Measurements from ENCODE around the gene HOXD9.

The HOXD9 gene

DNA sequence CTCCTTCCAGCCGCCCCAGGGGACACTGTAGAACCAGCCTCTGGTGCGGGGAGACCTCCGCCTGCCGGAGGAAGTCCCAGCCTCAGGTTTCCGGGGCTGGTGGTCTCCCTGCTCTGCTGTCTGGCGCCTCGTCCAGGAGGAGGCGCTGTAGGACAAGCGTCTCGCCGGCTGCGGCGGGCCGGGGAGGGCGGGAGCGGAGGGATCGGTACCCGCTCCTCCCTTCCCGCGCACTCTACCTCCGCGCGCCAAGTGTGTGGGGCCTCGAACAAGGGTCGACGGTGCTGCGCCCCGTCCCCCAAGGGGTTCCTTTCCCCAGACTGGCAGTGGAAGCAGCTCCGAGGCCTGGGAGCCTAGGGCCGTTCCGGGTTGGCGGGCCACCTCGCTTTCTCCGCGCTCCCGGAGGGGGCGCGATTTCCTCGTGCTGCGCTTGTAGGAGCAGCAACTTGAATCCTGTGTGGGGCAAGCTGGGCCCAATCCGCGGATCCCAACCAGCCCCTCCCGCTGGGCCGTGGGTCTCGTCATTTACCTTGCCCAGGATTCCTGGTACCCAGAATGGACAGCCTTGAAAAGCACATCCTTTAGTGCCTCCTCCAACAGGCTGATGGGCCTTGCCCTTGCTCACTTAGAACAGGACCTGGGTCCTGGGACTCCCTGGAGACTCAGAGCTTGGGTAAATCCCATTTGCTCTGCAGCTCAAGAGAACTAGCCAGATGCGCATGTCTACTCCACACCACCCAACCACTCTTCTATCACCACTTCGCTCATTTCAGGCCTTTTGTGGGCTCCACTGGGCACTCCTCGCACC, 18.2 kb downstream of the HOXD9 start:
- DNase-seq, result peak; percentile 83

GRCh38 chr2:176142281-176142680, 19.8 kb downstream of the HOXD9 start:
- no peak for DNase-seq

DNA sequence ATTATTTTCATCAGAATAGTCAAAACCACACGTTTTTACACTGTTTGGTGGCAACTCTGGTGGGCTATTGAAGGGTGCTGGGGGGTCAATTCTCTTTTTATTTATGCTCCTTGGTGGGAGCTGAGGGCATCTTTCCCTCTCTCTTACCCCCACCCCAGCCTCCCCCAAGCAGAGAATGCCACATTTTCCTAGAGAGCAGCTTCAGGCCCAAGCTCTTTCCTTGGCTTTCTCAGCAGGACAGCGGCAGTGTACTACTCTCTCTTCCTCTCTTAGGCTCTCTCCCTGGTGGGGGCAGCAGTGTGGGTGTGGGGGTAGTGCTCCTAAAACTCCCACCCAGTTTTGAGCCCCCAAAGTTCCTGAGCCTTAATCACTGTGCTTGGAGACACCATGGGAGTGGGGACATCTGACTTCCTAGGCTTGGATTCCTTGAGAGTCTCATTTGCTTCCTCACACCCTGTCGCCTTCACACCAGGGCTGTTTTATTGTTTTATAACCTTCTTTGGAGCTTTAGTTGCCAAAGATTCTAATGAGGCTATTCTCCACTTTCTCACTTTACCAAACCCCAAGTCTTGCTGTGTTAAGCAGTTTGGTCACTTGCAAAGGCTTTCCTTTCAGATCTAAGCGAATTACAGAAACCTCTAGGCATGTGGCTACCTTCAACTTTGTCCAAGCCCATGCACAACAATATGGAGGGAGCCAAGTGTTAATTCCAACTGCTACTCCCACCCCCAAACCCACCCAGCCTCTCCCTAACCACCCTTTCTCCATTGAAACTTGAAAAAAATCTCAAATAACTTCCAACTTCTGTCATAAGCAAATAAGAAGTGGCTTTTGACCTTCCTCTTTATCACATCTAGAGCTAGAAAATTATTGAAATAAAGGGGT, 22.8 kb downstream of the HOXD9 start:
- DNase-seq, result no peak

GRCh38 chr2:176146101-176146500, 23.6 kb downstream of the HOXD9 start:
- DNase-seq, result no peak

GRCh38 chr2:176146645-176147044, 24.1 kb downstream of the HOXD9 start:
- no peak for DNase-seq

- DNase-seq, result no peak
These were observed 24.8 kb downstream of the HOXD9 start for GRCh38 chr2:176147210-176147799.

GRCh38 chr2:176147800-176148496, 25.4 kb downstream of the HOXD9 start:
- DNase-seq, result no peak

DNA sequence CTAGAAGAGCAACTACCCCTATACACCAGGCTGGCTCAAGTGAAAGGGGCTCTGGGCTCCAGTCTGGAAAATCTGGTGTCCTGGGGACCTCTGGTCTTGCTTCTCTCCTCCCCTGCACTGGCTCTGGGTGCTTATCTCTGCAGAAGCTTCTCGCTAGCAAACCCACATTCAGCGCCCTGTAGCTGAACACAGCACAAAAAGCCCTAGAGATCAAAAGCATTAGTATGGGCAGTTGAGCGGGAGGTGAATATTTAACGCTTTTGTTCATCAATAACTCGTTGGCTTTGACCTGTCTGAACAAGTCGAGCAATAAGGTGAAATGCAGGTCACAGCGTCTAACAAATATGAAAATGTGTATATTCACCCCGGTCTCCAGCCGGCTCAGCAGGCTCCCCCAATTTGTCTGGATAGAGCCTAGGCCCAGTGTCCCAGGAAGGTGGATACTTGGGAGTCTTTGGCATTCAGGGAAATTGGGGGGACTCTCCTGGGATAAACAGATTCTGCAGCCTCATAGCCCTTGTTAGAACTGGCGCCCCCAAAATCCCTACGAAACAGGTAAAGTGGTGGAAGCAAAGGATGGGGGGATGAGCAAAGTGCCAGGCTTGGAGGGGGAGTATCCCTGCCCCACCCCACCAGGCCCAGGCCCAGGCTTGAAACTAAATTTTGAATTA, 26.4 kb downstream of the HOXD9 start:
- no peak for DNase-seq

DNA sequence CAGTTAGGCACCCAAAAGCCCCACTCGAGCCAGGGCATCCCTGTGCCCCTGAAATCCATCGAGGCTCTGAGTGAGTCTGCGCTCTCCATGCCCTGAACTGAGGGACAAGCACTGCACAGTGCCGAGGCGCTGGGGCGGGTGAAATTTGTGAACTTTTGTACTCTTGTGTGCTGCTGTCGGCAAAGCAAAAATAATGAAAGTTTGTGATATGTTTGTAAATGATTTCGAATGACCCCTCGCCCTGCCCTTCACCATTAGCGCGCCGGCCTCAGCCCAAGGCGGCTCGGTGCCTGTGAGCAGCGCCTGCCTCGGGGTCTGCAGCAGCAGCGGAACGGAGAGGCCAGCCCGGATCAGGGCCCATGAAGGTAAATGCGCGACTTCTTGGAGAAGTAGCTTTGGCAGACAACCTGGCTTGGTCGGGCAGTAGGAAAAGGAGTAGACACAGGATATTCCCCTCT, 27.0 kb downstream of the HOXD9 start:
- DNase-seq, result no peak

GRCh38 chr2:176149939-176150583, 27.5 kb downstream of the HOXD9 start:
- no peak for DNase-seq

DNA sequence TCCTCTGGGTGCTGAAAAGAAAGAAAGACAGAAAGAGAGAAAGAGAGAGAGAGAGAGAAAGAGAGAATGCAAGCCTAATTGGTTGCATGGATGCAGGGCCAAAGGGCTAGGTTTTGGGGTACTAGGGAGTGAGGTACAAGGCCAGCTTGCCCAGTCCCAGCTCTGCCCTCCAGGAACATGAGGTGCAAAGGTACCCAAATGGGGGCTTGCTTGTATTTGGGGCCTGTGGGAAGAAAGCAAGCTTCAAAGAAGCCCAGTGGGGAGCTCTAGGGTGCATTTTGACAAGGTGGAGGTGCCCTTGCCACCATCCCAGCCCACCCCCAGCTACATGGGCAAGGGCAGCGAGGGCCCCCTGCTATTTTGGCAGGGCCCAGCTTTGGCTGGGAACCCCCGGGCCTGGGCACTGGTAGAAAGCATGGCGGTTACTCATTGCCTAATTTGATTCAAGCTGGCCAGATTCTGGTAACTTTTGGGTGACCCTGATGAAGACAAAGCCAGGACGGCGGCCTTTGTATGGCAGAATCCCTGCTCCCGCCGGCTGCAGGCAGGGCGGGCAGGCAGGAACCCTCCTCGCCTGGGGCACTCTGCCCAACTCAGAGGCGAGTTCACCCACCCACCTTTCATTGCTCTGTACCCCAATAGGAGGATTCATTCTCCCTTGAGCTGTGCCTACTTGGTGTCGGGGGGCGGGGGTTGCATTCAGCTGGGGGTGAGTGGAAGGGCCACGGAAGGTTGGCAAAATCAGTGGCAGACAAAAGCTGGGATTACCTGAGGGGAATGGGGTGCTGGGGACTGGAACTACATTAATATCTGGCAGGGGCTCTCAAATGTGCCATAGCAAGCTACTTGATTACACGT, 28.3 kb downstream of the HOXD9 start:
- DNase-seq, result no peak

- no peak for DNase-seq
These were observed 29.1 kb downstream of the HOXD9 start, which contains the start of gene HOXD4 for GRCh38 chr2:176151442-176152287. Gene HOXD4, plus strand, starts transcription at chr2:176151550. Its CDS starts 84 bp downstream, at chr2:176151634.

DNA sequence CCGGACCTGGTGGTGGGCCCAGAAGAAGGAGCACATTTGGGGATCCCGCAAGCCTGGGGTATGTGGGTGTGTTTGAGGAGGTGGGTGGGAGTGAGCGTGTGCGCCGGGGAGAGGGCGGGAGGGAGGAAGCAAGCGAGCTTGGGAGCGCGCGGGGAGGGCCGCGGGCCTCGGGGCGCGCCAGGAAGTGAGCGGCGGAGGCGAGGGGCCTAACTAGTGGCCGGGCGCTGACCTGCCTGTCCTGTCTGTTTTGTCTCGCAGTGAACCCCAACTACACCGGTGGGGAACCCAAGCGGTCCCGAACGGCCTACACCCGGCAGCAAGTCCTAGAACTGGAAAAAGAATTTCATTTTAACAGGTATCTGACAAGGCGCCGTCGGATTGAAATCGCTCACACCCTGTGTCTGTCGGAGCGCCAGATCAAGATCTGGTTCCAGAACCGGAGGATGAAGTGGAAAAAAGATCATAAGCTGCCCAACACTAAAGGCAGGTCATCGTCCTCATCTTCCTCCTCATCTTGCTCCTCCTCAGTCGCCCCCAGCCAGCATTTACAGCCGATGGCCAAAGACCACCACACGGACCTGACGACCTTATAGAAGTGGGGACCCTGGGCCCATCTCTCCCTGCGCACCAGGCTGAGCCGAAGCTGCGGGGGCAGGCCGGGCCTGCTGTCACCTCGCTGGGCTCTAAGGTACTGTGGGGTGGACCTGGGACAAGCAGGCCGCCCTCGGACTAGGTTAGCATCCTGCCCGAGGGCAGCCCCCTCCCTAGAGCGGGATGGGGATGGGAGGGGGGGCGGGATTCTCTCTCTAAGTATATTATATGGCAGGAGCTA, 30.0 kb downstream of the HOXD9 start:
- DNase-seq, result no peak

DNA sequence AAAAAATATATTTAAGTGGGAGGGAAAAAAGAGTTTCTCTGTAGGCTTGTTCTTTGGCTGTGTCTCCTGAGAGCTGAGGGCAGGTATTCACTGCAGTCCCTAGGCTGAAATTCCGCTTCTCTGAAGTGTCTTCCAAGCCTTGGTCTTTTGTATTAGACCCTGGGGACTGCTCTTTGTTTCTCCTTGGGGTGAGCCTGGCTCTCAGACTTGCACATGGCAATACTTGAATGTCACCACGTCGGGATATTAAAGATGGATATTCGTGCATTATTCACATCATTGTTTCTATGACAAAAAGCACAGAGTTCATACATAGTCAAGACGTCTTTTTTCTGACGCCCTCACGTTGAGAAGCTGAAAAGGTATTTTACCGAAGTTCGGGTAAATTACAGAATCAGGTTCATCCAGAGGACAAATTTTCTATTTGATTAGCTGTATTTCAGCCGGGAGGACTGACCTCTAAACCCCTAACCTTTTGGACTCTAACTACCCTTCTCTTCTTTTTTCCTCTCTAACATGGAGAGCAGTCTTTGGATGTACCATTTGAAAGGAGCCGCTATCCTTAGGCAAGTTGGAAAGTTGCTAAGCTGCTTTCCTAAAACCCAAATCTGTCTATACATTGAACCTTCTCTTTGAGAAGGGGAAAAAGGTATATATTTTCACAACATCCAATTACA, 32.2 kb downstream of the HOXD9 start:
- no peak for DNase-seq

- no peak for DNase-seq
These were observed 33.0 kb downstream of the HOXD9 start for GRCh38 chr2:176155356-176156044.

DNA sequence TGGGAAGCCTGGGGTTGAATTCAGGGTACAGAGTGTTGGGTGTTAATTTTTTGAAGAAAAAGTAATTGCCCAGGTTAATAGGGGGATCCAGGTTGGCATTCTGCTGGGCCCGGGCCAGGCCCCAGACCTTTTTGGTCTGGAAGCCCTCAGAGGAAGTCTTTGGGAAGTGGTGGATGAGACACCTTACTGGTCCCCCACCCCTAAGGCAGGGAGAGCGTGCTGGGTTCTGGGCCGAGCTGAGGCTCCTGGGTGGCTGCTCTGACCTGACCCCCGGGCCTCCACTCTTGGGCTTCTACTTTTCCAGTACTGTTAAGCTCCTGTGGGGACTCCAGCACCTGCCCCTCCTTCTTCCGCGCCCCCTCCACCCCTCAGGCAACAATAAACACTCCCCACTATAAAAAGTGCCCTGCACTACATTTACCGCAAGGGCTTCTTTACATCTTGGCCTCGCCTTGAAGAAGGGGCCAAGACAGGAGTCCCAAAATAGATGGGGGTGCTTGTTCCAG, 33.8 kb downstream of the HOXD9 start:
- DNase-seq, result no peak

DNA sequence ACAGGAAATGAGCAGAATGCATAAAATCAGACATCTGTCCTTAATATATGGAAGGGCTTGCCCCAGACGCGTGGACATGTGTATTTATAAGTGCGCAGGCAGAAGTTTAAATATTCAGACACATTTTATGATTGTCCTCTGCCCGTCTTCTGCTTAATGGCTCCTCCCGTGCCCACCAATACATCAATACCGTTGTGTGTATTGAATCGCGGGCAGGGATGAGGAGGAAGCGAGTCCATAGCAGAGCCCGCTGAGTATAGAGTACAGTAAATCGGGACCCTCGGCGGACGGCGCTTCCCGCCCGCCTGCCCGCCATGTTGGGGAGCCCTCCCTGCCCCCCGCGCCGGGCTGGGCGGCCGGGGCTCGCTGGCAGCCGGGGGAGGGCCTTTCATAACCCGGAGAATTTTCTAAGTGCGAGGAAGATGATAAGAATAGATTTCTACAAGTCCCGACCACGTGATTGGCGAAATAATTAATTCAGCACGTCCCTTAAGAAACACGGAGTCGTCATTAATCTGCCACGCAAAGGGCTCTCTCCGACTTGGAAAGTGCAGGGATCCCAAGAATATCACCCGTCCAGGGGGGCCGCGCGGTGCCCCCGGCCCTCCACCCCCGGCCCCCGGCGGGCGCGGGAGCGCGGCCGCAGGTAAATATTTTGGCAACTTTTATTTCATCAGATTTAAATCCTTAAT, 34.4 kb downstream of the HOXD9 start, which contains the start of gene HOXD3:
TSS of gene HOXD3 (plus strand) at position 501 of the 692 bp plus-strand sequence. CDS start 11,808 bp downstream, outside the sequence.
- DNase-seq, result peak; percentile 69

Data from fibroblast of upper back skin (primary cell).